DMS53 treated with DMSO at 0.1 percent for 48 hours (cell line): ENCODE results near the gene VPS51.

Source experiments
- DNase-seq: peaks from one replicate; lab custom pipeline; 2025; ENCODE audit not compliant: unreplicated experiment; lab: John Stamatoyannopoulos, UW

The VPS51 gene

DNA sequence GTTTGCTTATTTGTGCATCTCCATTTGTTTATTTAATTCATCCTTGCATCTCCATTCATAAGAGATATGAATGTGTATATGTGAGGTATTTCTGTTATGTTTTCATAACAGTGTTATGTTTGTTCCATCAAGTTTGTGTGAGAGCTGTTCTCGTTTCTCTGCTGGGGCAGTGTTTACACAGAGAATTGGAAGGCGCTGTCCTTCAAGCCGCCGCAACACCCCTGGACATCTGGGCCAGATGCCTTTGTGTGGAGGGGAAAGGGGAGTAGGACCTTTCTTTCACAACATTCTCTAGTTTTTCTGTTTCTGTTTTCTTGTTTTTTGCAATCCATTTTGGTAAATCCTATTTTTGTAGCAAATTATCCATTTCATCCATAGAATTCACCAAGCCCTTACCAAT lies 8.6 kb downstream of the VPS51 start:
- no peak for DNase-seq

DNA sequence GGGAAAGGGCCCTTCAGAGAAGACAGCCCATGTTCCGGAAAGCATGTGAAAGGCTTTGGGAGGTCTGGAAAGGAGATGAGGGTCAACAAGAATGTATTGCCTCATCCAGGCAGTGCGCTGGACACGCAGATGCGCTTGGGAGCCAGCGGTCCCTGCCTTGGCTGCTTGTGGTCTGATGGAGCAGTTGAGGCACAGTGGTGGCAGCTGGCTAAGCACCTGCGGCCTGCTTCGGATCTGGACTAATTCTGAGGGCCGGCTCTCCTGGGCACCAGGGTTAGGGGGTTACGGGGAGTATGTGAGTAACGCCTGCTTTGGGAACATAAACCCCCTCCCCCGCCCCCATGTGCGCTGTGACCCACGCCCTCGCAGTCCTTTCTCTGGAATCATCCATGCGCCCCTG lies 11.1 kb downstream of the VPS51 start:
- DNase-seq = no peak

DNA sequence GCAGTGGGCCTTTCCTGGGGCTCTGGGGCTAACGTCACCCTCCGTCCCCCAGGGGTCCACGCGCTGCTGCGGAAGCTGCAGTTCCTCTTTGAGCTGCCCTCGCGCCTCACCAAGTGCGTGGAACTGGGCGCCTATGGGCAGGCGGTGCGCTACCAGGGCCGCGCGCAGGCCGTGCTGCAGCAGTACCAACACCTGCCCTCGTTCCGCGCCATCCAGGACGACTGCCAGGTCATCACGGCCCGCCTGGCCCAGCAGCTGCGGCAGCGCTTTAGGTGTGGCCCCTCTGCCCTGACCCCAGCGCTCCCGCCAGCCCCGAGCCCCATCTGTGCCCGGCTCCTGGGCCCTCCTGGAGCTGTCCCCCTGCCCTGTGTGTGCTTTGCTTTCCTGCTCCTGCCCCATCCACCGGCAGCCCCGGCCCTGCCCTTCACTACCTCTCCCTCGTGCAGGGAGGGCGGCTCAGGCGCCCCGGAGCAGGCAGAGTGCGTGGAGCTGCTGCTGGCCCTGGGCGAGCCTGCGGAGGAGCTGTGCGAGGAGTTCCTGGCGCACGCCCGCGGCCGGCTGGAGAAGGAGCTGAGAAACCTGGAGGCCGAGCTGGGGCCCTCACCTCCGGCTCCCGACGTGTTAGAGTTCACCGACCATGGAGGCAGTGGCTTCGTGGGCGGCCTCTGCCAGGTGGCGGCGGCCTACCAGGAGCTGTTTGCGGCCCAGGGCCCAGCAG lies 11.9 kb downstream of the VPS51 start:
- no peak for DNase-seq

DNA sequence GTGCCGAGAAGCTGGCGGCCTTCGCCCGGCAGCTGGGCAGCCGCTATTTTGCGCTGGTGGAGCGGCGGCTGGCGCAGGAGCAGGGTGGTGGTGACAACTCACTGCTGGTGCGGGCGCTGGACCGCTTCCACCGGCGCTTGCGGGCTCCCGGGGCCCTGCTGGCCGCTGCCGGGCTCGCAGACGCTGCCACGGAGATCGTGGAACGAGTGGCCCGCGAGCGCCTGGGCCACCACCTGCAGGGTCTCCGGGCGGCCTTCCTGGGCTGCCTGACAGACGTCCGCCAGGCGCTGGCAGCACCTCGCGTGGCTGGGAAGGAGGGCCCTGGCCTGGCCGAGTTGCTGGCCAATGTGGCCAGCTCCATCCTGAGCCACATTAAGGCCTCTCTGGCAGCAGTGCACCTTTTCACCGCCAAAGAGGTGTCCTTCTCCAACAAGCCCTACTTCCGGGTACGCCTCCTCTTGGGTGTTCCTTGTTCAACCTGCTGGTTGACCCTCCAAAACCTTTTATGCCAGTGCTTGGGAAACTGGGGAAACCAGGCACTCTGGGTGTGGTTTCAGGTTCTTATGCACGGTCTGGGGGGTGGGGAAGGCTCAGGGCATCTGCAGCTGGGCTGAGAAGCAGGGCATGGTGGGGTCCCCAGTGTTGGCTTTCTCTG lies 12.6 kb downstream of the VPS51 start:
- DNase-seq = no peak

DNA sequence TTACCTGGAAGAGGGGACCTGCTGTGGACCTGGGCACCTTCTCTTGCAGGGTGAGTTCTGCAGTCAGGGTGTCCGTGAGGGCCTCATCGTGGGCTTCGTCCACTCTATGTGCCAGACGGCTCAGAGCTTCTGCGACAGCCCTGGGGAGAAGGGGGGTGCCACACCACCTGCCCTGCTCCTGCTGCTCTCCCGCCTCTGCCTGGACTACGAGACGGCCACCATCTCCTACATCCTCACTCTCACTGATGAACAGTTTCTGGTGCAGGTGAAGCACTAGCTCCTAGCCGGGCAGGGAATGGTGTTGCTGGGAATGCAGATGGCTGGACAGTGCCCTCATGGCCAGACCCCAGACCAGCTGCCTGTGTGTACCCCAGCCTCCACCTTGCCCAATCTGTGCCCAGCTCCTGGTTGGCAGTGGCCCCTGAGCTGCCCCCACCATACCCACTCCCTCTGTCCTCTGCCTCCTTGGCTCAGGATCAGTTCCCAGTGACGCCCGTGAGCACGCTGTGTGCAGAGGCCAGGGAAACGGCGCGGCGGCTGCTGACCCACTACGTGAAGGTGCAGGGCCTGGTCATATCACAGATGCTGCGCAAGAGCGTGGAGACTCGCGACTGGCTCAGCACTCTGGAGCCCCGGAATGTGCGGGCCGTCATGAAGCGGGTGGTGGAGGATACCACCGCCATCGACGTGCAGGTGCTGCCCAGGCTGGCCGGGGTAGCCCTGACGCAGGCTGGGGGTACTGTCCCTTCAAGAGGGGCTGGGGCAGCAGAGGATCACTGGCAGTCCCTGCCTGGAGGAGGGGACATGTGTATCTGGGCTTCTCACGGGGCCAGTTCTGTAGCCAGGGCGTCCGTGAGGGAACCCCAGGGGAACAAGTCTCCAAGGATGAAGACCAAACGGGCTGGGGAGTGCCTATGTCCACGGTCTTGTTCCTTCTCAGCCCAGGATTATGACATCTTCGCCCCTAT lies 13.5 kb downstream of the VPS51 start:
- no peak for DNase-seq

DNA sequence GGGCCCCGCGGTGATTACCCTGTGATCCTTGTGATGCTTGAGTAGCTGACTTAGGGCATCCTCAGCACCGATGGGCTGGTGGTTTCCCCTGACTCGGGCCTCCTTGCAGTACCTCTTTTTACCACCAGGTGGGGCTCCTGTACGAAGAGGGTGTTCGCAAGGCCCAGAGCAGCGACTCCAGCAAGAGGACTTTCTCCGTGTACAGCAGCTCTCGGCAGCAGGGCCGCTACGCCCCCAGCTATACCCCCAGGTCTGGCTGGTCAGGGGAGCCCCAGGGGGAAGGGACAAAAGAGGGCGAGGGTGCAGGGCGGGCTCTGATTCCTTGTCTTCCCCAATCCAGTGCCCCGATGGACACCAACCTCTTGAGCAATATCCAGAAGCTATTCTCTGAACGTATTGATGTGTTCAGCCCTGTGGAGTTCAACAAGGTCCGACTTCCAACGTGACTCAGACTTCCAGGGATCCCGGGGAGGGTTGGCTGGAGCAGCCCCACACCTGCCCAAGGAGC lies 14.4 kb downstream of the VPS51 start:
- DNase-seq = peak; percentile 69

DNA sequence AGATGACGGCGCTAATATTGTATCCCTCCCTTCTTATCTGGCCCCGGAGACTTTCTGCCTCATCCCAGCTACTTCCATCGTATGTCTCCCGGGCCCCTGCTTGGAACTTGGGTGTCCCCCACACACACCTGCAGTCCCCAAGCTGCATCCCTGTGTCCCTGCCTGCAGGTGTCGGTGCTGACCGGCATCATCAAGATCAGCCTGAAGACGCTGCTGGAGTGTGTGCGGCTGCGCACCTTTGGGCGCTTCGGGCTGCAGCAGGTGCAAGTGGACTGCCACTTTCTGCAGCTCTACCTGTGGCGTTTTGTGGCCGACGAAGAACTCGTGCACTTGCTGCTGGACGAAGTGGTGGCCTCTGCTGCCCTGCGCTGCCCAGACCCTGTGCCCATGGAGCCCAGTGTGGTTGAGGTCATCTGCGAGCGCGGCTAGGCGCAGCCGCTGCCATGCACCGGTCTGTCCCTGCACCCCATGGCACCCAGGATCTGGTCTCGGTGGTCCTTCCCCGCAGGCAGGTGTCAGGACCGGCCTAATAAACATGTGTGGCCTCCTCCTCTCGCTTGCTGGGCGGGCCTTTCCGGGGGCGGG lies 15.2 kb downstream of the VPS51 start:
- DNase-seq = no peak

DNA sequence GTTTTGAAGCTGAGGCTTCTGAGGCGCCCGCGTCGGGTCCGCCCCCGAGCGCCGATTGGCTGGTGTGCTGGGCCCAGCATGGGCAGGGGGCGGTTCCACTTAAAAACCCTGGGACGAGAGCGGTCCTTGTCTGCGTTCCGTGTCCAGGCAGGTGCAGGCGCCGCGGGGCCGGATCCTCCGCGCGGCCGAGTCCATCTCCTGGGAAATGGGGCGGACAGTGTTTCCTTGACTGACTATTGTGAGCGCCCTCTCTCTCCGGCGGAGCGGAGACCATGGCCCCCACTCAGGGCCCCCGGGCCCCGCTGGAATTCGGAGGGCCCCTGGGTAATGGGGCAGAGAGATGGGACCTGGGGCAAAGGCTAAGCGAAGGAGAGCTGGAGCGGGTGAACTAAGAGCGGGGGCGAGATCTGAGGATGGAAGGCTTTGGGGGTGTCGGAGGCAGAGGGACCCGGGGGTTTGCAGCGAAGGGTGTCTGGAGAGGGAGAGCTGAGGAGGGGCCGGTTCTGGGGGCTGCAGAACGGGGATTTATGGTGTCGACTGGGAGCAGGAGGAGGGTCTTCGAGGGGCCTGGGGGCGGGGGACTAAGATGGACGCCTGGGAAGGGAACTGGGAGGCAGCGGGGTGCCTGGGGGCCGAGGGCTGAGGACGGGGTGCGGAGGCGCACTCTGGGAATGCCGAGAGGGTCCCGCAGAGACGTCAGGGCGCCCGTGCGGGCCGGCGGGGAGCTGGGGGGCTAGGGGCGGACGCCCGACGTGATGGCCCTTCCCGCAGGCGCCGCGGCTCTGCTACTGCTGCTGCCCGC lies 15.9 kb downstream of the VPS51 start, which contains the start of gene TM7SF2:
Gene TM7SF2 (plus strand): TSS at position 129 of the 802 bp plus-strand sequence. CDS start 144 bp downstream, at position 273.
- peak; percentile 95 for DNase-seq

DNA sequence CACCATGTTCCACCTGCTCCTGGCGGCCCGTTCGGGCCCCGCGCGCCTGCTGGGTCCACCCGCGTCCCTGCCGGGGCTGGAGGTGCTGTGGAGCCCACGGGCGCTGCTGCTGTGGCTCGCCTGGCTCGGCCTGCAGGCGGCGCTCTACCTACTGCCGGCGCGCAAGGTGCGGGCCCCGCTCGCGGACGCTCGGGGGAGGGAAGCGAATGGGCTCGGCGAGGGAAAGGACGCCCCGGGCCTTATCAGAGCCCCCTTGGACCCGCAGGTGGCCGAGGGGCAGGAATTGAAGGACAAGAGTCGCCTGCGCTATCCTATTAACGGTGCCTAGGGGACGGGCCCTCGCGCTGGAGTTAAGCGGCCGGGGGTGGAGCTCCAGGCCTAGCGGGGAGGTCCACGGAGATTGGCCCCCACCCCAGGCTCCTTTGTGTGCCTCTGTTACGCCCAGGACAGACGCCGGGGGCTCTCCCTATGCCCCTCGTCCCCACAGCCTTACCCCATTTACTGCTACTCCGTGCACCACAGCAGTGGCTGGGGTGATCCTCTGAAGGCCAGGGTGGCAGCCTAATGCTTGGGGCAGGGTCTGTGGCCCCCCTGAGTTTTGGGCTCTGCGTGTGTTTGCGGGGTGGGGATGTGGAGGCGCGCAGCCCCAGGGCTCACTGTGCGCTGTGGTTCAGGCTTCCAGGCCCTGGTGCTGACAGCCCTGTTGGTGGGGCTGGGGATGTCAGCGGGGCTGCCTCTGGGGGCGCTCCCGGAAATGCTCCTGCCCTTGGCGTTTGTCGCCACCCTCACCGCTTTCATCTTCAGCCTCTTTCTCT lies 16.7 kb downstream of the VPS51 start:
- peak; percentile 45 for DNase-seq

DNA sequence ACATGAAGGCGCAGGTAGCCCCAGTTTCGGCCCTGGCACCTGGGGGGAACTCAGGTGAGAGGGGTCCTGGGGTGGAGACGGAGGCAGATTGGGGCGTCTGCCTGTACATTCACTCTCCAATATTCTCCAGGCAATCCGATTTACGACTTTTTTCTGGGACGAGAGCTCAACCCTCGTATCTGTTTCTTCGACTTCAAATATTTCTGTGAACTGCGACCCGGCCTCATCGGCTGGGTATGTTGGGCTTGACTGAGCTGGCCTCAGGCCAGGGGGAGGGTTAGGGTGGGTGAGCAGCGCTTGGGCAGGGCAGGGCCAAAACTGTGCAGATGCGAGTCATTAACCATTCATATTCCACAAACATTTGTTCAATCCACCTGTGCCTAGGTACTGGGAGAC lies 17.3 kb downstream of the VPS51 start:
- no peak for DNase-seq

DNA sequence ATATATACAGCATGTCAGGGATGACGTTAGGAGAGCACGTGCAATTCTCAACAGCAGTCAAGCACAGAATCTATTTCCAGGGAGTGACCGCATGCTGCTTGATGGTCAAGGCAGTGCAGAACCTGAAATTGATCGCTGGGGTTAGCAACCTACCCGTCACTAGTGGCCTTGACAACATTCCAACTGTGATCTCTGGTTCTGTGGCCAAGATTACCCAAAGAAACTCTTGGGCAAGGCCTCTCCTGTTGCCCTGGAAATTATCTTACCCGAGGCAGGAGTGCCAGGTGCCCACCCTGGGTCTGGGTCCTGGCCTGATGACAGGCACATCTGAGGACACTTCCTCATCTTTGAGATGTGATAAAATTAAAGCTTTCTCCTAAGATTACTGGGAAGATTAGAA lies 17.8 kb downstream of the VPS51 start:
- no peak for DNase-seq

DNA sequence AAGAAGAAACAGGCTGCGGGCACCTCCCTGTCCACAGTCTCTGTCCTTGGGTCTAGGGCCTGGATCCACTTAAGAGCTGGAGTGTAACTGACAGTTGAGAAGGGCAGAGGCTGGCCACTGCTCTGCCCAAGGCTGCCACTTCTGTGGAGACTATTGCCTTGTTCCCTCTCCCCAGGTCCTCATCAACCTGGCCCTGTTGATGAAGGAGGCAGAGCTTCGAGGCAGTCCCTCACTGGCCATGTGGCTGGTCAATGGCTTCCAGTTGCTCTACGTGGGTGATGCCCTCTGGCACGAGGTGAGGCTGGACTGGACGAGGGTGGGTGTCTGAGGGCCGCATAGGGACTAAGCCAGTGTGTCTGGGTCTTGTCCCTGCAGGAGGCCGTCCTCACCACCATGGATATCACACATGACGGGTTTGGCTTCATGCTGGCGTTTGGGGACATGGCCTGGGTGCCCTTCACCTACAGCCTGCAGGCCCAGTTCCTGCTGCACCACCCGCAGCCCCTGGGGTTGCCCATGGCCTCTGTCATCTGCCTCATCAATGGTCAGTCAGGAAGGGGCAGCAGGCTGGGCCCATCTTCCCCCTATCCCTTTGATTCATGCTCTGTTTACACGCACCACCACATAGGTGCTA lies 18.6 kb downstream of the VPS51 start:
- DNase-seq = no peak

DNA sequence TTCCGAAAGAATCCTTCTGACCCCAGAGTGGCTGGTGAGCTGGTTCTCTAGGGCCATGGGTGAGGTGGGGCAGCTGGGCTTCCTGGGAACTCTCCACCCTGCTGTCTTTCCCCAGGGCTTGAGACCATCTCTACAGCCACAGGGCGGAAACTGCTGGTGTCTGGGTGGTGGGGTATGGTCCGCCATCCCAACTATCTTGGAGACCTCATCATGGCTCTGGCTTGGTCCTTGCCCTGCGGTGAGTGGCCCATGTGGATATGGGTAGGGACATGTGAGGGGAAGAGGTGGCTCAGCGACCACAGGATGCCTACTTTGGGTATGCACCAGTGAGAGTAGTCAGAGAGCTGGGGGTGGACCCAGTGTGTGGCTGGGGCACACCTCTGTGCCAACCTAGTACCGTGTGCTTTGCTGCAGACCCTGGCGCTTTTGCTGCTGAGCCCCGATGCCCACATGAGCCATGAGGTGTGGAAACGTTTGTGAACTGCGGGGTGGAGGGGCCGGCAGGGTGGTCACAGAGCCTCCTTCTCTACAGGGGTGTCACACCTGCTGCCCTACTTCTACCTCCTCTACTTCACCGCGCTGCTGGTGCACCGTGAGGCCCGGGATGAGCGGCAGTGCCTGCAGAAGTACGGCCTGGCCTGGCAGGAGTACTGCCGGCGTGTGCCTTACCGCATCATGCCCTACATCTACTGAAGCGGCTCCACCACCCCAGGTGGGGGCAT lies 19.5 kb downstream of the VPS51 start:
- no peak for DNase-seq

DNA sequence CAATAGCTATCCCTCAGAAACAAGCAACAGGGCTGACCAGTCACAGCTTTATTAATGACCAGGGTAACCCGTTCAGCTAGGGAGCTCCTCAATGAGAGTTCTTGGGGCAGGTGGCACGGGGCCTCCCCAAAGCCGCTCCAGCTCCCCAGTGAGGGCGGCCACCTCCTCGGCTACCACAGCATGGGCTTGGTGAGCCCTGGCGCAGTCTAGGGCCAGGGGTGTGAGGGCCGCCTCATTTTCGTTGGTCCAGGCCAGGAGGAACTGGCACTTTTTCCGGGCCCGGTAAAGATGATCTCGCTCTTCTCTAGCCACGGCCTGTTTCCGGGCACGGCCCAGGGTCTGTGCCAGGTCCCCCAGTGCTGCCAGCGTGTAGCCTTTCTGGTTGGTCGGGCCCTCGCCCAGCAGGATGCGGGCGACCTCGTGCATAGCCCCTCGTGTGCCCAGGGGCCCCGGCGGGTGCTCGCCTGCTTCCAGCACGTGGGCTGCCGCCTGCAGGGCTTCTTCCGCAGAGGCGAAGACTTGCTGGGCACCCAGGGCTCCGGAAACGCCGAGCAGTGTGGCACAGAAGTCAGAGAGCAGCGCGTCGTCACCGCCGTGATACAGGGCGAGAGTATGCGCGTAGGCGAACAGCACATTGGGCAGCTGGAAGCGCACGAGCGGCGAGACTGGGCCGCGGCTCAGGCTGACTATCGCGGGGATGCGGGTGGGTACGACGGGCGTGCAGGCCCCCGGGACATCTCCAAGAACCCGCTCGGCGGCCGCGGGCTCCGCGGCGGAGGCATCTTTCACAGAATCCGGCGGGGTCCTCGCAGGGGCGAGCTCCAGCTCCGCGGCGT lies 20.6 kb downstream of the VPS51 start:
- peak; percentile 29 for DNase-seq

DNA sequence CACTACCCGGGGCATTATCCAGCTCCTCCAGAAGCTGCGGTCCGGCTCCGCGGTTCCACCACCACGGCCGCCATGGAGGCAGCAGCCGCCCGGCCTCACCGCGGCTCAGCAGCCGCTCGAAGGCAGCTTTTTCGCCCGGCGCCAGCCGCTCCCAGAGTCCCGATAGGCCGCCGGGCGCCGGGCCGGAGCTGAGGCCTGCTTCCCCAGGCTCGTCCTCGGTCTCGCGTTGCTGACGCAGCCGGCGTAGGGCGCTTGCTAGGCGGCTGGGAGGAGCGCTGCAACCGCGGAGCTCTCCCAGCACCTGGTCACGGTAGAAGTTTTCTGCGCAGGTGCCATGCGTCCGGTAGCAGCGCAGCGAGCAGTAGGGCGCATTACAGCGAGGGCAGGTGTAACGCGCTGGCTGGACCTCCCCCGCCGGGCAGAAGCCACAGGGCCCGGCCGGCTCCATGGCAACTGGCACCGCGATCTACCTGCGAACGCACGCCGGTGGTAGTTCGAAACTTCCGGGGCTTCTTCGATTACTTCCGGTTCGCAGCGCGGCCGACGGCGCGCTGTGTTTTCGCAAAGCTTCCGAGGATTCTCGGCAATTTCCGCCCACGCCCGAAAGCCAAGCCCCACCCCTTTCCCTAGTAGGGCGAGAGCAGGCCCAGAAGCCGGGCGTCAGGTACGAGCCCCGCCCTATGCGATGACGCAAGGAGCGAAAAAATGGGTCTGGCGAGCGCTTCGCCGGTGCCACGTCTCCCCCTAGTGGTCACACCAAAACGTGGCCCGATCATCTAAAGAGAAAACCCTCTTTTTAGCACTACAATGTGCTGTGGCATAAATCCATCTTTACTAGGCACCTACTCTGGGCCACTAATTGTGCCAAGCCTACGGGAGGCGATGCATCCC lies 21.4 kb downstream of the VPS51 start, which contains the start of gene ZNHIT2:
Gene ZNHIT2 (minus strand): TSS at position 496 of the 891 bp plus-strand sequence. CDS start 48 bp downstream, at position 448.
- peak; percentile 96 for DNase-seq
